Measurements from ENCODE around the gene PEX14. TPM values are rescaled to one million over a fixed set of nuclear protein-coding genes. Genes with fewer than 3 reads are reported as not detected.
"Not testable (repeated sequence)": the region's sequence is repeated elsewhere in the genome, so short reads cannot be mapped to it uniquely, and the experiment has no call there.

Gene PEX14
- total and polyA plus RNA-seq, 4 donors: 9.5 to 26.9 (median 19.7) TPM

DNA sequence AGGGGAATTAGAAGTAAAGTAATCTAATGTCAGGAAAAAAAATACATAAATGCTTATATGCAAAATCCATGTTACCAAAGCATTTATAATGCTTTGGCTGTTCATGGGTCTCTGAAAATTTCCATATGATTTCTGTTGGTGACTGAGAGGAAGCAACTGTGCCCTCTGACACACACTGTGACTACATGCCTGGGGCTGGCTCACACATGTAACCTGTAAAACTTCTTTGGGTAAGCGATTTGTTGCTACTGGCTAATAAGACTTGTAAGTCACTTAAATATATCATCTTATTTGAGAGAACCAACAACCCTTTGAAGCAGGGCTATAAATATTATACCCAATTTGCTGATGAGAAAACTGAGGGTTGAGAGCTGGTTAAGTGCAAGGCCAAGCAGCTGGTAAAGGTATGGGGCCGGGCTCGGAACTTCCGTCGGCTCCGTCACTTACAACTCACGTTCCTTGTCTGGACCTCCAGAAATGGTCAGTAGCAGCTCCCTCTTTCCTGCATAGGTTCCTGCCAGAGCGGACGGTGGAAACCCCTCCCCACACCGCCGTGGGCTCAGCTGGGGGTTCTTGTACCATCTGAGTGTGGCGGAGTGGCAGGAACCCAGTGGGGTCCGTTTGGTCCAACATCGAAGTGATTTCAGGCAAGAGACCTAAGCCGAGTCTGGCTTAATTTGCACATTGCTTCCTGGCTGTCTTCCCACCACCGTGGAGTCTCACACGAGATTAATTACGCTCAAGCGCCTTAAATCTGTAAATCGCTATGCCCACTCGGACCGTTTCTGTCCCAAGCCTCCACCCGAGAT is 3.1 kb upstream of the PEX14 start:
- DNase-seq (ENCODE audit: low read depth in 4 of 6, low spot score in 6 of 6): no peak
- H3K27me3 ChIP-seq (ENCODE audit: control insufficient read depth, insufficient read depth, low read length): no peaks in the 10 kb centered on the region
- H3K36me3 ChIP-seq (ENCODE audit: control insufficient read depth, insufficient read depth, low read length): peaks cover 22% of the 10 kb centered on the region
- H3K9me3 ChIP-seq (ENCODE audit: control insufficient read depth, insufficient read depth, low read length): no peaks in the 10 kb centered on the region
- peak overlapping the region; percentile 57 for H3K27ac ChIP-seq (ENCODE audit: low read depth, low read length)
- peak overlapping the region; percentile 95 for H3K4me3 ChIP-seq (ENCODE audit: low read depth, low read length)
- 0% methylated on average over 19 of the region's 23 CpGs for WGBS (ENCODE audit: insufficient coverage)
- H3K4me1 ChIP-seq (ENCODE audit: control insufficient read depth, insufficient read depth, low read length): peaks cover 28% of the 10 kb centered on the region

DNA sequence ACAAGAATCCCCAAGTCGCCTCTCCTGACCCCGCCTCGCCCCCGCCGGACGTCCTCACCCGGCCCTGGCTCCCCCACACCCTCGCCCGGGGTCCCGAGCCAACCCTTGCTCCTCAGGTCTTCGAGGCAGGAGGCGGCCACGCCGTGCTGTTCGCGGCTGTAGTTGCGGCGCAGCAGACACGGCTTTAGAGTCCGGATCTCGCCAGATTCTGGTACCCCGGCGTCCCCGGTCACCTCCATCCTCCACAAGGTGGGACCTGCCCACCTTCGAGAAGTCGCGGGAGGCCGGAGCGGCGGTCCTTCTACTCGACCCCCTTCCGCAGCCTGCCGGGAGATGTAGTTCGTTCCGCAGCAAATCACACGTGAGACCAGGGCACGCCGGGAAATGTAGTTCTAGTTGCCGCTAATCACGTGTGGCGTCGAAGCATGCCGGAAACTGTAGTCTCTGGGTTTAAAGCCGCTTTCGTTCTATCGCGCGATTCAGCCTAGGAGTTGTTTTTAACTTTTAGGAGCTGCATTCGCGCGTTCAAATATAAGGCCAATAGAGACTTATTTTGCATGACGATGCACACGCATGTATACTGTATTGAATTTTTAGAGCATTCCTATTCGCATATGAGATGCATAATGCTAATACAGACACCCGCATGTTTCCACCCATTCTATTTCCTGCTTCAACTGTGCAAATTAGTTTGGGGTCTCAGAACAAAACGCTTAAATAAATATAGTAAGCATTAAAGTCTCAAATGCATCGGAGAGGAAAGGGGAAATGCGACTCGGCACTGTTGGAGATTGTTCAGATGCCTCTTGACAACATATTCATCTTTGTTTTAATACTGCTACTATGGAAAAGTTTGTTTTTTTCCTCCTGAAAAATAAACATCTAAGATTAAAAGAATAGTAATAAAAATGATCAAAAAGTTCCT is 2.3 kb upstream of the PEX14 start, which contains the start of gene DFFA:
Gene DFFA, minus strand, starts transcription at position 310 of the 925 bp plus-strand sequence. Its CDS starts 71 bp downstream, at position 239.
- Histone ChIP-seq H3K9me3 (ENCODE audit: control insufficient read depth, insufficient read depth, low read length) (no peaks in the 10 kb centered on the region), H3K4me1 (ENCODE audit: control insufficient read depth, insufficient read depth, low read length) (peaks cover 29% of the 10 kb centered on the region), H3K27ac (ENCODE audit: low read depth, low read length) (peak within 1 kb of the TSS; percentile 57), H3K36me3 (ENCODE audit: control insufficient read depth, insufficient read depth, low read length) (peaks cover 17% of the 10 kb centered on the region), H3K4me3 (ENCODE audit: low read depth, low read length) (peak within 1 kb of the TSS; percentile 95), H3K27me3 (ENCODE audit: control insufficient read depth, insufficient read depth, low read length) (no peaks in the 10 kb centered on the region)
- peak; percentile 89 to 99 (median 93) for DNase-seq (ENCODE audit: low read depth in 4 of 6, low spot score in 6 of 6)
- WGBS (ENCODE audit: insufficient coverage): 0% methylated on average over 49 of the region's 59 CpGs

DNA sequence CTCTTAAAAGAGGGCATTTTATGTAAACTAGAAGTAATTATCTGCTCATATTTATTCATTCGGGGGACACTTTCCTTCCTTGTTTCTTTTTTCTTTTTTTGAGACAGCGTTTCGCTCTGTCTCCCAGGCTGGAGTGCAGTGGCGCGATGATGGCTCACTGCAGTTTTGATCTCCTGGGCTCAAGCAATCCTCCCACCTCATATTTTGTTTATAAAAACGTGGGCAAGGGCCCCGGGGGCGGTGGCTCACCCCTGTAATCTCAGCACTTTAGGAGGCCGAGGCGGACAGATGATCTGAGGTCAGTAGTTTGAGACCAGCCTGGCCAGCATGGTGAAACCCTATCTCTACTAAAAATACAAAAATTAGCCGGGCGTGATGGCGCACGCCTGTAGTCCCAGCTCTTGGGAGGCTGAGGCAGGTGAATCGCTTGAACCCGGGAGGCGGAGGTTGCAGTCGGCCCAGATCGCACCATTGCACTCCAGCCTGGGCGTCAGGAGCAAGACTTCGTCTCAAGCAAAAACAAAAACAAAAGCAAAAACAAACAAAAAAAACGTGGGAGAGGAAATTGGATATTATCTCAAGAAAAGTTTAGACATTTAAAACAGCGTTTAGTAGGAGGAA is 1.5 kb upstream of the PEX14 start:
- no peak for DNase-seq (ENCODE audit: low read depth in 4 of 6, low spot score in 6 of 6)
- Histone ChIP-seq H3K27me3 (ENCODE audit: control insufficient read depth, insufficient read depth, low read length) (no peaks in the 10 kb centered on the region), H3K27ac (ENCODE audit: low read depth, low read length) (no peak overlapping the region), H3K4me3 (ENCODE audit: low read depth, low read length) (no peak overlapping the region), H3K4me1 (ENCODE audit: control insufficient read depth, insufficient read depth, low read length) (peaks cover 29% of the 10 kb centered on the region), H3K9me3 (ENCODE audit: control insufficient read depth, insufficient read depth, low read length) (no peaks in the 10 kb centered on the region), H3K36me3 (ENCODE audit: control insufficient read depth, insufficient read depth, low read length) (peaks cover 11% of the 10 kb centered on the region)
- 90% methylated on average over 17 of the region's 23 CpGs for WGBS (ENCODE audit: insufficient coverage)

DNA sequence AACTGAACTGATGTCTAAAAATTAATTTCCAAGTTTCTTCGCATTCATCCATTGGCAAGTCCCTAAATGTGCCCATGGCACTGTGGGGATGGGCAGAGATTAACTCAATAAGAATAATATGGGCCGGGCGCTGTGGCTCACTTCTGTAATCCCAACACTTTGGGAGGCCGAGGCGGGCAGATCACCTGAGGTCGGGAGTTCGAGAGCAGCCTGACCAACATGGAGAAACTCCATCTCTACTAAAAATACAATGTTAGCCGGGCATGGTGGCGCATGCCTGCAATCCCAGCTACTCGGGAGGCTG is 489 bp upstream of the PEX14 start:
- peaks cover 29% of the 10 kb centered on the region for H3K4me1 ChIP-seq (ENCODE audit: control insufficient read depth, insufficient read depth, low read length)
- H3K27ac ChIP-seq (ENCODE audit: low read depth, low read length); H3K9me3 ChIP-seq (ENCODE audit: control insufficient read depth, insufficient read depth, low read length); H3K27me3 ChIP-seq (ENCODE audit: control insufficient read depth, insufficient read depth, low read length); H3K36me3 ChIP-seq (ENCODE audit: control insufficient read depth, insufficient read depth, low read length); DNase-seq (ENCODE audit: low read depth in 4 of 6, low spot score in 6 of 6): not testable (repeated sequence)
- H3K4me3 ChIP-seq (ENCODE audit: low read depth, low read length): peak overlapping the region; percentile 74
- 85% methylated on average over 7 of the region's 10 CpGs for WGBS (ENCODE audit: insufficient coverage)

DNA sequence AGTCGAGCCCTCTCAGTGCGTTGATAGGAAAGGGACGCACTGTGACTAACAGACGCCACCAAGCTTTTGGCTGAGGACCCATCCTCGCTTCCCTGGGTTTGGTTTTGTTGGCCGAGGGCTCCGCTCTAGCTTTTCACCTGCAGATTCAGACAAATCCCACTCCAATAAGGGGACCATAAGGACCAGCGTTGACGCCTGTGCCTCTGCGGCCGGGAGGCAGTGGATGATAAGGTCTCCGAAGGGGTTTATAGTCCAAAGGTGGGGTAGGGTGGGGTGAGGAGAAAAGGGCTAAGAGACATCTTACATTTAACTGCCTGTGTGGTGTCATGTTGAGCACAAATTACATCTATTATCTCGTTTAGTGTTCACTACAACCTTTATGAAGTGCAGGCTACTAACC is 760 bp downstream of the PEX14 start:
- Histone ChIP-seq H3K36me3 (ENCODE audit: control insufficient read depth, insufficient read depth, low read length) (peaks cover 4% of the 10 kb centered on the region), H3K4me1 (ENCODE audit: control insufficient read depth, insufficient read depth, low read length) (peaks cover 29% of the 10 kb centered on the region), H3K27me3 (ENCODE audit: control insufficient read depth, insufficient read depth, low read length) (no peaks in the 10 kb centered on the region), H3K9me3 (ENCODE audit: control insufficient read depth, insufficient read depth, low read length) (no peaks in the 10 kb centered on the region), H3K27ac (ENCODE audit: low read depth, low read length) (peak overlapping the region; percentile 71), H3K4me3 (ENCODE audit: low read depth, low read length) (peak overlapping the region; percentile 74)
- DNase-seq (ENCODE audit: low read depth in 4 of 6, low spot score in 6 of 6): no peak
- WGBS (ENCODE audit: insufficient coverage): 2% methylated on average over 4 of the region's 13 CpGs

DNA sequence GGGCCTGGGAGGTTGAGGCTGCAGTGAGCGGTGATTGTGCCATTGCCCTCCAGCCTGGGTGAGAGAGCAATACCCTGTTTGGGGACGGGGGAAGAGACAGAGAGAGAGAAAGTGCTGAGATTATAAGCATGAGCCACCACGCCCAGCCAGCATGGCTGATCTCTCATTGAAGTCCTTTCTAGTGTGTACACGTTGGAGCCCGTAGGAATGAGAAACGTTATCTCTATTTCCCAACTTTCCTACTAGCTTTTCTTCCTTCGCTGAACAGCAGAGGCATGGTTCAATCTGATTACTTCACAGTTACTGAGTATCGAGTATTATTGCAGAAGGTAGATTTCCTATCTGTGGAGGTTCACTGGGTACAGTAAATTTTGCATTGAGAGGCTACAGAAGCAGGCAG is 4.5 kb downstream of the PEX14 start:
- Histone ChIP-seq H3K4me1 (ENCODE audit: control insufficient read depth, insufficient read depth, low read length) (peaks cover 17% of the 10 kb centered on the region), H3K36me3 (ENCODE audit: control insufficient read depth, insufficient read depth, low read length) (peaks cover 4% of the 10 kb centered on the region), H3K9me3 (ENCODE audit: control insufficient read depth, insufficient read depth, low read length) (no peaks in the 10 kb centered on the region), H3K27me3 (ENCODE audit: control insufficient read depth, insufficient read depth, low read length) (no peaks in the 10 kb centered on the region), H3K27ac (ENCODE audit: low read depth, low read length) (no peak overlapping the region), H3K4me3 (ENCODE audit: low read depth, low read length) (no peak overlapping the region)
- DNase-seq (ENCODE audit: low read depth in 4 of 6, low spot score in 6 of 6): no peak
- WGBS (ENCODE audit: insufficient coverage): 91% methylated on average over 4 of the region's 8 CpGs

DNA sequence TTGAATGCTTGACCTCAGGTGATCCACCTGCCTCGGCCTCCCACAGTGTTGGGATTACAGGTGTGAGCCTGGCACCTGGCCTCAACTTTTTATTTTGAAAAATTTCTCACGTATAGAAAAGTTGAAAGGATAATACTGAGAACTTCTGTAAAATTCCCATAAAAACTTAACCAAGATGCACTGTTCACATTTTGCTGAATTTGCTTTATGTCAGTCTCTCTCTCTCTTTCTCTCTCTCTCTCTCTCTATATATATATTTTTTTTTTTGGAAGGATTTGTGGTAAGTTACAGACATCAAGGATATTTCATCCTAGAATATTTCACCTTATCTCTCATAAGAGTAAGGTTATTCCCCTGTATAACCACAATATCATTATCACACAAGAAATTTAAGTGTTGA is 5.9 kb downstream of the PEX14 start:
- peaks cover 8% of the 10 kb centered on the region for H3K4me1 ChIP-seq (ENCODE audit: control insufficient read depth, insufficient read depth, low read length)
- no peaks in the 10 kb centered on the region for H3K9me3 ChIP-seq (ENCODE audit: control insufficient read depth, insufficient read depth, low read length)
- peaks cover 4% of the 10 kb centered on the region for H3K36me3 ChIP-seq (ENCODE audit: control insufficient read depth, insufficient read depth, low read length)
- no peak overlapping the region for H3K27ac ChIP-seq (ENCODE audit: low read depth, low read length)
- no peak for DNase-seq (ENCODE audit: low read depth in 4 of 6, low spot score in 6 of 6)
- H3K4me3 ChIP-seq (ENCODE audit: low read depth, low read length): no peak overlapping the region
- H3K27me3 ChIP-seq (ENCODE audit: control insufficient read depth, insufficient read depth, low read length): no peaks in the 10 kb centered on the region
- 100% methylated on average over 1 of the region's 2 CpGs for WGBS (ENCODE audit: insufficient coverage)

DNA sequence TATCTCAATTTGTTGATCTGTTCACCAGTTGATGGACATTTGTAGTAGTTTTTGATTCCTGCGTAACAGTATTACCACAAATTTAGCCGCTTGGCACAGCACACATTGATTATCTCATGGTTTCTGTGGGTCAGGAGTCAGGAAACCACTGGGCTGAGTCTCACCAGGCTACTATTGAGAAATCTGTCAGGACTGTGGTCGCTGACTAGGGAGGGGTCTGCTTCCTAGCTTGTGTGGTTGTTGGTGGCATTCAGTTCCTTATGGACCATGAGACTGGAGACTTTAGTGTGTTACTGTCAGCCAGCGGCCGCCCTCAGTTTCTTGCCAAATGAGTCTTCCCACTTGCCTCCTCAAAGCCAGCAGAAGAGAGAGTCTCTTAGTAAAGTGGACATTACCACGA is 9.8 kb downstream of the PEX14 start:
- H3K27me3 ChIP-seq (ENCODE audit: control insufficient read depth, insufficient read depth, low read length): no peaks in the 10 kb centered on the region
- DNase-seq (ENCODE audit: low read depth in 4 of 6, low spot score in 6 of 6): no peak
- 88% methylated on average over 3 of the region's 6 CpGs for WGBS (ENCODE audit: insufficient coverage)
- H3K36me3 ChIP-seq (ENCODE audit: control insufficient read depth, insufficient read depth, low read length): no peaks in the 10 kb centered on the region
- no peaks in the 10 kb centered on the region for H3K9me3 ChIP-seq (ENCODE audit: control insufficient read depth, insufficient read depth, low read length)
- peaks cover under 1% of the 10 kb centered on the region for H3K4me1 ChIP-seq (ENCODE audit: control insufficient read depth, insufficient read depth, low read length)
- no peak overlapping the region for H3K4me3 ChIP-seq (ENCODE audit: low read depth, low read length)
- H3K27ac ChIP-seq (ENCODE audit: low read depth, low read length): no peak overlapping the region

DNA sequence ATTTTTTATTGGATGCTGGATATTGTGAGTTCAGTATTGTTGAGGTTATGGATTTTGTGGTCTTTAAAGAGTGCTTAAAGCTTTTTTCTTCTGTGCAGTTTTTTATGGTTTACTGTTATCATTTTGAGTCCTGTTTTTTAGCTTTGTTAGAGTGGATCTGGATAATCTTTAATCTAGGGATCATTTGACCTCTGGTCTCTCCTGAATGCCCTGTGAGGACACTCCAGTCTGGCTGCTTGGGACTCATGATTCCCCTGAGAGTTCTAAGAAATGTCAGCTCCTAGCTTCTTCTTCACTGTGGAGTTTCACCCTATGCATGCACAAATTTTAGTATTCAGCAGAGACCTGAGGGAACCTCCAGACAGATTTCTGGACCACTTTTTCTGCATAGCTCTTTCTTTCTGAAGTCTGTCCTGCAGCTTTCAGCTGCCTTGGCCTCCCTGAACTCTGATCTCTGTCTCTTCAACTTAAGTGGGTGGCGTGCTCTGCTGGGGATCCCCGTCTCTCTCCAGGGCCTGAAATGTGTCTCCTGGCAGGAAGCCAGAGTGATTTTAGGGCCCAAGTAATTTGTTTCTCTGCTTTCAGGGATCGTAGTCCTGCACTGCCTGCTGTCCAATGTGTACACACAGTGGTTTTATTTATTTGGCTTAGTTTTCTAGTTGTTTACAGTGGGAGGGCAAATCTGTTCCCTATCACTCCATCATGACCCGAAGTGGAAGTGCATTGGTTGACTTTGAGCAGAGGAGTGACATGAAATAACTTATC is 14.7 kb downstream of the PEX14 start:
- Histone ChIP-seq H3K36me3 (ENCODE audit: control insufficient read depth, insufficient read depth, low read length) (no peaks in the 10 kb centered on the region), H3K9me3 (ENCODE audit: control insufficient read depth, insufficient read depth, low read length) (no peaks in the 10 kb centered on the region), H3K4me3 (ENCODE audit: low read depth, low read length) (no peak overlapping the region), H3K27me3 (ENCODE audit: control insufficient read depth, insufficient read depth, low read length) (no peaks in the 10 kb centered on the region), H3K4me1 (ENCODE audit: control insufficient read depth, insufficient read depth, low read length) (peaks cover 18% of the 10 kb centered on the region), H3K27ac (ENCODE audit: low read depth, low read length) (no peak overlapping the region)
- WGBS (ENCODE audit: insufficient coverage): no CpG with 5 or more reads among the region's 4 CpGs
- DNase-seq (ENCODE audit: low read depth in 4 of 6, low spot score in 6 of 6): no peak
